ENCODE measurements around the gene AKT2.

The AKT2 gene

DNA sequence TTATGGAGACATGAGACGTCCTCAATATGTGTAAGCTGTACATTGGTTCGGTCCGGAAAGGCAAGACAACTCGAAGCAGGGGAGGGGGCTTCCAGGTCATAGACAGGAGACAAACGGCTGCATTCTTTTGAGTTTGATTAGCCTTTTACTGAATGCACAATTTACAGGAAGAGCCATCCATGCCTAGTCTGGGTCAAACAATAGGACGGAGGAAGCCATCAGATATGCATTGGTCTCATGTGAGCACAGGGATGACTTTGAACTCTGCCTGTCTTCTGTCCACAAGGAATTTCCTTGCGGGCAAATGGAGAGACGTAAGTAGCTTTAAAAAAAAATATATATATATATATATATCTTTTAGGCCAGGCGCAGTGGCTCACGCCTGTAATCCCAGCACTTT is 56.8 kb downstream of the AKT2 start:
- Histone ChIP-seq H3K4me3 (ENCODE audit: low read length, poor library complexity, severe bottlenecking) (no peak overlapping the region), H3F3A (ENCODE audit: low read depth) (no peaks in the 10 kb centered on the region), H2AFZ (ENCODE audit: low read length) (no peak overlapping the region), H3K36me3 (ENCODE audit: insufficient read depth, low read length) (peaks cover 7% of the 10 kb centered on the region; the same call in 1 of the 2 replicates), H3K27me3 (ENCODE audit: insufficient read depth, low read length, poor library complexity, severe bottlenecking) (no peaks in the 10 kb centered on the region), H3K9ac (ENCODE audit: low read depth, low read length, poor library complexity, severe bottlenecking) (no peak overlapping the region), H3K79me2 (ENCODE audit: insufficient read depth, low read length) (no peaks in the 10 kb centered on the region), H4K20me1 (ENCODE audit: insufficient read depth, low read length, poor library complexity, severe bottlenecking) (no peaks in the 10 kb centered on the region), H3K9me3 (ENCODE audit: insufficient read depth, low read depth, low read length) (no peaks in the 10 kb centered on the region), H3K9me2 (replicated peaks; ENCODE audit: low read depth, low read length) (no peaks in the 10 kb centered on the region), H3K4me2 (ENCODE audit: low read depth, low read length, poor library complexity, severe bottlenecking) (no peak overlapping the region), H3K4me1 (ENCODE audit: insufficient read depth, low read length, poor library complexity, severe bottlenecking) (no peaks in the 10 kb centered on the region)
- no peak for TF ChIP-seq EZH2phosphoT487 (IDR thresholded peaks at IDR 0.05; ENCODE audit: borderline replicate concordance)
- TF ChIP-seq, protein P1, sequence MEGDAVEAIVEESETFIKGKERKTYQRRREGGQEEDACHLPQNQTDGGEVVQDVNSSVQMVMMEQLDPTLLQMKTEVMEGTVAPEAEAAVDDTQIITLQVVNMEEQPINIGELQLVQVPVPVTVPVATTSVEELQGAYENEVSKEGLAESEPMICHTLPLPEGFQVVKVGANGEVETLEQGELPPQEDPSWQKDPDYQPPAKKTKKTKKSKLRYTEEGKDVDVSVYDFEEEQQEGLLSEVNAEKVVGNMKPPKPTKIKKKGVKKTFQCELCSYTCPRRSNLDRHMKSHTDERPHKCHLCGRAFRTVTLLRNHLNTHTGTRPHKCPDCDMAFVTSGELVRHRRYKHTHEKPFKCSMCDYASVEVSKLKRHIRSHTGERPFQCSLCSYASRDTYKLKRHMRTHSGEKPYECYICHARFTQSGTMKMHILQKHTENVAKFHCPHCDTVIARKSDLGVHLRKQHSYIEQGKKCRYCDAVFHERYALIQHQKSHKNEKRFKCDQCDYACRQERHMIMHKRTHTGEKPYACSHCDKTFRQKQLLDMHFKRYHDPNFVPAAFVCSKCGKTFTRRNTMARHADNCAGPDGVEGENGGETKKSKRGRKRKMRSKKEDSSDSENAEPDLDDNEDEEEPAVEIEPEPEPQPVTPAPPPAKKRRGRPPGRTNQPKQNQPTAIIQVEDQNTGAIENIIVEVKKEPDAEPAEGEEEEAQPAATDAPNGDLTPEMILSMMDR (conservative IDR thresholded peaks at IDR 0.05; ENCODE audit: low read length) = no peak

DNA sequence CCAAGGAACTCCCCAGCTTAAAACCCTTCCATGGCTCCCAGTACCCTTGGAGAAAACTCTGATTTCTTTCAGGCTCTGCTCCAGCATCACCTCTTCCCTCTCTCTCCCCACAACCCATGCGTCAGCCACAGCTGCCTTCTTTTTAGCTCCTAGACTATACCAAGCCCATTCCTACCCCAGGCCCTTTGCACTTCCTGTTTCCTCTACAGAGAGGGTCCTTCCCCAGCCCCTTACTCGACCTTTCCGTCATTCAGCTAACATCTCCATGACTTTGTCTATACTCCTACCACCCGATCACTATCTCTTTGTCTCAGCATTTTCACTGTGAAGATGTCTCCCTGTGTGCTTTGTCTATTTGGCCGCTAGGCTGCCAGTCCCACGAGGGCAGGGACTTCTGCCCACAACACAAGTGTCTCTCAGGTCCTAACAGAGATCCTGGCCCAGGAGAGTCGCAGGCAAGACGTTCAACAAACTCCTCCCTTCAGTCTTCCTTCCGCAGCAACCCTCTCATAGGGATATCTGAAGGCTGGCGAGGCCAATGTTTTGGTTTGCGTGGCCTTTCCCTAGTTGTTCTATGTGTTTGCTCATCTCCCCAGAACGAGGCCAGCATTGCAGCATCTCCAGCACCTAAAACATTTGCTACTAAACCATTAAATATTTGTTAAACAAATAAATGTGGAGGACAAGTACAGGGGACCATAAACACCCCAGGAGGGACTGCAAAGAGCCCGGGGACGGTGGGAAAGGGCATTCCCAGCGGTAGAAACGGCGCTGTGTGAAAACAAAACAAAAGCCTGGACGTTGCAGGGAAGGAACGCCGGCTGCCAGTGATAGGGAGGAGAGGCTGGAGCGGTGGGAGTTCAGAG is 59.5 kb downstream of the AKT2 start:
- TF ChIP-seq, protein P1 (conservative IDR thresholded peaks at IDR 0.05; ENCODE audit: low read length) = no peak
- TF ChIP-seq EZH2phosphoT487 (IDR thresholded peaks at IDR 0.05; ENCODE audit: borderline replicate concordance) = no peak
- Histone ChIP-seq H3K4me2 (ENCODE audit: low read depth, low read length, poor library complexity, severe bottlenecking) (no peak overlapping the region), H3K9me2 (replicated peaks; ENCODE audit: low read depth, low read length) (no peaks in the 10 kb centered on the region), H3K79me2 (ENCODE audit: insufficient read depth, low read length) (no peaks in the 10 kb centered on the region), H4K20me1 (ENCODE audit: insufficient read depth, low read length, poor library complexity, severe bottlenecking) (no peaks in the 10 kb centered on the region), H3K4me3 (ENCODE audit: low read length, poor library complexity, severe bottlenecking) (no peak overlapping the region), H2AFZ (ENCODE audit: low read length) (no peak overlapping the region), H3K36me3 (ENCODE audit: insufficient read depth, low read length) (no peaks in the 10 kb centered on the region), H3F3A (ENCODE audit: low read depth) (no peaks in the 10 kb centered on the region), H3K9ac (ENCODE audit: low read depth, low read length, poor library complexity, severe bottlenecking) (no peak overlapping the region), H3K27me3 (ENCODE audit: insufficient read depth, low read length, poor library complexity, severe bottlenecking) (no peaks in the 10 kb centered on the region), H3K4me1 (ENCODE audit: insufficient read depth, low read length, poor library complexity, severe bottlenecking) (no peaks in the 10 kb centered on the region), H3K9me3 (ENCODE audit: insufficient read depth, low read depth, low read length) (no peaks in the 10 kb centered on the region)

DNA sequence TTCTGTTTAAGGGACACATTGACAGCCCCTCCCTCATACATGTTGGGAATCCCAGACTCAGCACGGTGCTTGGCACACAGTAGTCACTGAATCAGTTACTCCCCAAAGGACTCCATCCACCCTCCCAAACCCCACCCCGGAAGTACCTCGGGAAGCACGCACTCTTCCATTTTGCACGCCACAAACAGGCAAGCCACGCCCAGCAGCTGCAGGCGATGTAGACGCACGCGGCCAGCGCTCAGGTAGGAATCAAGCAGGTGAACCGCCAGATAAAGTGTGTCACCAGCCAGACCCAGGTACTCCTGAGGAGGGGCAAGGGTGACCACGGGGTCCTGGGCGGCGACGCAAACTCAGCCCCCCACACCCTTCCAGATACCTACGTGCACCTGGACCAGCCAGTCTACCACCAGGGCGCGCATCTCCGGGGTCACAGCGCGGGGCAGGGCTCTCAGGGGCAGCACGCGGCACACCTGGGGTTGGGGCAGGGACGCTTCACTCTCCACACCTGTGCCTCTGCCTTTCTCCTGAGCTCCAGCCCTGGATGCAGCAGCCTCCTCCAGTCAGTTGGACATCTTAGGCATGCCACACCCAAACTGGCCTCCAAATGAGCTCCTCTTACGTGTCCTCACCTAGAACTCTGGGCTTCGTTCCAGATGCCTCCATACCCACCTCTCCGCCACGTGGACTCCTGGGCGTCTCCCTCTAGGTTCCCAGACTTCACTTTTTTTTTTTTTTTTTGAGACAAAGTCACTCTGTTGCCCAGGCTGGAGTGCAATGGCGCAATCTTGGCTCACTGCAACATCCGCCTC is 60.6 kb downstream of the AKT2 start:
- Histone ChIP-seq H3K4me1 (ENCODE audit: insufficient read depth, low read length, poor library complexity, severe bottlenecking) (no peaks in the 10 kb centered on the region), H3K9me3 (ENCODE audit: insufficient read depth, low read depth, low read length) (no peaks in the 10 kb centered on the region), H2AFZ (ENCODE audit: low read length) (no peak overlapping the region), H4K20me1 (ENCODE audit: insufficient read depth, low read length, poor library complexity, severe bottlenecking) (no peaks in the 10 kb centered on the region), H3K9me2 (replicated peaks; ENCODE audit: low read depth, low read length) (no peaks in the 10 kb centered on the region), H3K79me2 (ENCODE audit: insufficient read depth, low read length) (no peaks in the 10 kb centered on the region), H3K27me3 (ENCODE audit: insufficient read depth, low read length, poor library complexity, severe bottlenecking) (no peaks in the 10 kb centered on the region), H3F3A (ENCODE audit: low read depth) (no peaks in the 10 kb centered on the region), H3K36me3 (ENCODE audit: insufficient read depth, low read length) (no peaks in the 10 kb centered on the region), H3K4me2 (ENCODE audit: low read depth, low read length, poor library complexity, severe bottlenecking) (no peak overlapping the region), H3K9ac (ENCODE audit: low read depth, low read length, poor library complexity, severe bottlenecking) (no peak overlapping the region), H3K4me3 (ENCODE audit: low read length, poor library complexity, severe bottlenecking) (no peak overlapping the region)
- TF ChIP-seq EZH2phosphoT487 (IDR thresholded peaks at IDR 0.05; ENCODE audit: borderline replicate concordance) = no peak
- TF ChIP-seq, protein P1 (conservative IDR thresholded peaks at IDR 0.05; ENCODE audit: low read length) = no peak

Measured in Loucy (cell line).